ENCODE data around the gene BABAM2. TPM values are rescaled to one million over a fixed set of nuclear protein-coding genes. Genes with fewer than 3 reads are reported as not detected.

The BABAM2 gene
- total RNA-seq, 2 experiments from 2014 or later = 50.7 to 51.0 TPM

GRCh38 chr2:28083476-28083875, 192.9 kb downstream of the BABAM2 start:
- Mint-ChIP-seq H3K27ac (no peak overlapping the region), H3K4me1 (peaks cover 29% of the 10 kb centered on the region), H3K36me3 (peaks cover 4% of the 10 kb centered on the region), H3K9me3 (no peaks in the 10 kb centered on the region), H3K27me3 (no peaks in the 10 kb centered on the region), H3K4me3 (no peak overlapping the region)
- DNase-seq = no peak
- POLR2A ChIA-PET = no interaction called here
- ATAC-seq (ENCODE audit: low read depth) = no peak

GRCh38 chr2:28084564-28084963, 194.0 kb downstream of the BABAM2 start:
- Mint-ChIP-seq H3K9me3 (no peaks in the 10 kb centered on the region), H3K4me1 (peaks cover 29% of the 10 kb centered on the region), H3K27me3 (no peaks in the 10 kb centered on the region), H3K27ac (no peak overlapping the region), H3K4me3 (no peak overlapping the region), H3K36me3 (peaks cover 7% of the 10 kb centered on the region)
- no peak for DNase-seq
- POLR2A ChIA-PET = no interaction called here
- ATAC-seq (ENCODE audit: low read depth) = no peak

- Mint-ChIP-seq H3K4me3 (no peak overlapping the region), H3K4me1 (peaks cover 28% of the 10 kb centered on the region), H3K36me3 (peaks cover 7% of the 10 kb centered on the region), H3K27ac (no peak overlapping the region), H3K9me3 (no peaks in the 10 kb centered on the region), H3K27me3 (no peaks in the 10 kb centered on the region)
- DNase-seq = no peak
- POLR2A ChIA-PET = no interaction called here
- ATAC-seq (ENCODE audit: low read depth) = no peak
Observed at GRCh38 chr2:28085201-28085600, 194.7 kb downstream of the BABAM2 start.

- Mint-ChIP-seq H3K27ac (no peak overlapping the region), H3K4me3 (no peak overlapping the region), H3K36me3 (peaks cover 9% of the 10 kb centered on the region), H3K9me3 (no peaks in the 10 kb centered on the region), H3K27me3 (no peaks in the 10 kb centered on the region), H3K4me1 (peaks cover 18% of the 10 kb centered on the region)
- ATAC-seq (ENCODE audit: low read depth) (no peak), DNase-seq (no peak)
- POLR2A ChIA-PET = no interaction called here
Observed at GRCh38 chr2:28086611-28087010, 196.1 kb downstream of the BABAM2 start.

GRCh38 chr2:28088970-28089369, 198.4 kb downstream of the BABAM2 start:
- Mint-ChIP-seq H3K36me3 (peaks cover 5% of the 10 kb centered on the region), H3K4me1 (peaks cover 6% of the 10 kb centered on the region), H3K4me3 (no peak overlapping the region), H3K27me3 (no peaks in the 10 kb centered on the region), H3K27ac (no peak overlapping the region), H3K9me3 (no peaks in the 10 kb centered on the region)
- POLR2A ChIA-PET = no interaction called here
- ATAC-seq (ENCODE audit: low read depth) = no peak
- DNase-seq = no peak

DNA sequence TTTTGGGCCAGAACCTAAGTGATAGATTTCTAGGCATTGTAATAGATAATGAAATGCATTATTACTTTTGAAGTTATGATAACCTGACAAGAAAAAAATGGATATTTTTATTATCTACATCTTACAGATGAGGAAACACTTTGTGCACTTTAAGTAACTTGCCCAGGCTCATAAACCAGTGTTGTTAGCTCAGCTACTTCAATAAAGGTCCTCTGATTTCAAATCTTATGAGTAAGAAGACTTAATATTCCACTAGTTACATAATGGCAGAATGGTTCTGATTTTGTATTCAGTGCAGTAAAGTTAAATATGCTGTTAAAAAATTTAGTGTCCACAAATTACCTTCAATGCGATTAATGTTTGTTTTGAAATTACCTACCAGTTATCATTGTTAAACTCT, 199.0 kb downstream of the BABAM2 start:
- H3K9me3 Mint-ChIP-seq = no peaks in the 10 kb centered on the region
- POLR2A ChIA-PET = no interaction called here
- no peak overlapping the region for H3K4me3 Mint-ChIP-seq
- H3K27me3 Mint-ChIP-seq = no peaks in the 10 kb centered on the region
- DNase-seq (no peak), ATAC-seq (ENCODE audit: low read depth) (no peak)
- H3K36me3 Mint-ChIP-seq = peaks cover 5% of the 10 kb centered on the region
- peaks cover 6% of the 10 kb centered on the region for H3K4me1 Mint-ChIP-seq
- no peak overlapping the region for H3K27ac Mint-ChIP-seq

- POLR2A ChIA-PET = no interaction called here
- H3K36me3 Mint-ChIP-seq = peaks cover 7% of the 10 kb centered on the region
- no peak overlapping the region for H3K4me3 Mint-ChIP-seq
- no peak overlapping the region for H3K27ac Mint-ChIP-seq
- peaks cover 2% of the 10 kb centered on the region for H3K9me3 Mint-ChIP-seq
- peaks cover 13% of the 10 kb centered on the region for H3K4me1 Mint-ChIP-seq
- H3K27me3 Mint-ChIP-seq = no peaks in the 10 kb centered on the region
- DNase-seq (no peak), ATAC-seq (ENCODE audit: low read depth) (no peak)
Observed at GRCh38 chr2:28093308-28093707, 202.8 kb downstream of the BABAM2 start.

DNA sequence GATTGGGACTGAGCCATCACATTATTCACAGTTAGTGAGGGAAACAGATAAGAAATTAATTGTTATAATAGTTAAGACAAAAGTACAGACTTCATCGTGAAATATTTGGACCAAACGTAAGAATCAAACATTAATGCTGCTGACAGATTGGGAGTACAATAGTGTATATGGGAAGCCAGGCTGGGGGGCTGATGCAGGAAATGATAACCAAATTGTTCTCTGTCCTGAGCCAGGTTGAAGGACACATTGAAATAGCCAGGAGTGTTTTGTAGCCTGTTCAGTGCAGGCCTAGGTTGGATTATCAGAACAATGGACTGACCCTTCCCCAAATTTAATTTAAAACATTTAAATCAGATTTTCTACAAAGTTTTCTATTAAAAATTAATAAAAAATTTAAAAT, 203.2 kb downstream of the BABAM2 start:
- H3K4me1 Mint-ChIP-seq = peaks cover 13% of the 10 kb centered on the region
- DNase-seq (no peak), ATAC-seq (ENCODE audit: low read depth) (no peak)
- H3K36me3 Mint-ChIP-seq = peaks cover 7% of the 10 kb centered on the region
- no peak overlapping the region for H3K4me3 Mint-ChIP-seq
- H3K27ac Mint-ChIP-seq = no peak overlapping the region
- POLR2A ChIA-PET = no interaction called here
- peaks cover 2% of the 10 kb centered on the region for H3K9me3 Mint-ChIP-seq
- H3K27me3 Mint-ChIP-seq = no peaks in the 10 kb centered on the region

DNA sequence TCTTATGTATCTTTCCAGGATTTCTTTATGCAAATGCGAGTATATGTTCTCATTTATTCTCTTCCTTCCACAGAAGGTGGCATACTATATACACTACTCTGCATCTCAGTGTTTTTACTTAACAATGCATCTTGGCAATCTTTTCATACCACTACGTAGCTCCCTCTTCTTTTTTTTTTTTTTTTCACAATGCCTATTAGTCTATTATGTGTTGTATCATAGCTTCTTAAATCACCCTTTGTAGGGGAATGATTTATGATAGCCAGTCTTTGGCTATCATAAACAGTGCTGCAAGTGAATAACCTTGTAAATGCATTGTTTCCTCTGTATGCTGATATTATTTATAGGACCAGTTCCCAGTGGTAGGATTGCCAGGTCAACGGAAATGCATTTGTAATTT, 204.2 kb downstream of the BABAM2 start:
- DNase-seq = no peak
- Mint-ChIP-seq H3K4me1 (peaks cover 13% of the 10 kb centered on the region), H3K4me3 (no peak overlapping the region), H3K36me3 (peaks cover 4% of the 10 kb centered on the region), H3K9me3 (peaks cover 2% of the 10 kb centered on the region), H3K27me3 (no peaks in the 10 kb centered on the region), H3K27ac (no peak overlapping the region)
- ATAC-seq (ENCODE audit: low read depth) = no peak
- POLR2A ChIA-PET = no interaction called here

GRCh38 chr2:28095622-28096021, 205.1 kb downstream of the BABAM2 start:
- H3K36me3 Mint-ChIP-seq = peaks cover 6% of the 10 kb centered on the region
- POLR2A ChIA-PET = interaction anchor here (0.6 kb wide), 1 partner anchor 64 kb away, joined by 5 read pairs; no protein-coding TSS in a partner anchor
- no peak overlapping the region for H3K27ac Mint-ChIP-seq
- no peak overlapping the region for H3K4me3 Mint-ChIP-seq
- H3K27me3 Mint-ChIP-seq = no peaks in the 10 kb centered on the region
- peaks cover 5% of the 10 kb centered on the region for H3K9me3 Mint-ChIP-seq
- peaks cover 16% of the 10 kb centered on the region for H3K4me1 Mint-ChIP-seq
- ATAC-seq (ENCODE audit: low read depth) = no peak
- DNase-seq = no peak

- peaks cover 11% of the 10 kb centered on the region for H3K36me3 Mint-ChIP-seq
- no peaks in the 10 kb centered on the region for H3K27me3 Mint-ChIP-seq
- H3K4me3 Mint-ChIP-seq = no peak overlapping the region
- DNase-seq (no peak), ATAC-seq (ENCODE audit: low read depth) (no peak)
- peaks cover 21% of the 10 kb centered on the region for H3K4me1 Mint-ChIP-seq
- H3K27ac Mint-ChIP-seq = no peak overlapping the region
- H3K9me3 Mint-ChIP-seq = peaks cover 6% of the 10 kb centered on the region
- POLR2A ChIA-PET = interaction anchor here (0.6 kb wide), 1 partner anchor 64 kb away, joined by 5 read pairs; no protein-coding TSS in a partner anchor
Observed at GRCh38 chr2:28096421-28096820, 205.9 kb downstream of the BABAM2 start.

GRCh38 chr2:28098501-28099225, 208.1 kb downstream of the BABAM2 start:
- POLR2A ChIA-PET = interaction anchor here (0.5 kb wide), 1 partner anchor 213 kb away, joined by 3 read pairs; no protein-coding TSS in a partner anchor
- ATAC-seq (ENCODE audit: low read depth) (no peak), DNase-seq (no peak)
- Mint-ChIP-seq H3K27ac (no peak overlapping the region), H3K4me1 (peaks cover 30% of the 10 kb centered on the region), H3K27me3 (no peaks in the 10 kb centered on the region), H3K9me3 (peaks cover 6% of the 10 kb centered on the region), H3K4me3 (no peak overlapping the region), H3K36me3 (peaks cover 12% of the 10 kb centered on the region)

DNA sequence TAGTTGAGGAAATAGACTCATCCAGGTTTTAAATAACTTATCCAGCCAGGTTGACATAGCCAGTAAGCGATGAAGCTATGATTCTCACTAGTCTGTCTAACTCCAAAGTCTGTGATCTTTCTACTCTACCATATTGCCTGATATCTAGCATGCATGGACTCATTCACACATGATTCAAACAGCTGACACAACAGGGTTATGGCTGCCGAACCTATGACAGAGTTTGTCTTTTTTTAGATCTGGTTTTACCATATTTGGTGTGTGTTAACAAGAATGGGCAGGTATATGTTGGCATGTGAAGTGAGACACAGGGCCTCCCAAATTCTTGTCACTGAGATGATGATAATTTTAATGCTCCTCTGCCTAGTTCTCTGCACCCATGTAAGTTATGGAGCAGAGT, 210.6 kb downstream of the BABAM2 start:
- POLR2A ChIA-PET = no interaction called here
- Mint-ChIP-seq H3K4me3 (no peak overlapping the region), H3K27me3 (no peaks in the 10 kb centered on the region), H3K9me3 (peaks cover 6% of the 10 kb centered on the region), H3K36me3 (peaks cover 15% of the 10 kb centered on the region), H3K4me1 (peaks cover 29% of the 10 kb centered on the region), H3K27ac (peak overlapping the region; percentile 35)
- DNase-seq = no peak
- no peak for ATAC-seq (ENCODE audit: low read depth)

DNA sequence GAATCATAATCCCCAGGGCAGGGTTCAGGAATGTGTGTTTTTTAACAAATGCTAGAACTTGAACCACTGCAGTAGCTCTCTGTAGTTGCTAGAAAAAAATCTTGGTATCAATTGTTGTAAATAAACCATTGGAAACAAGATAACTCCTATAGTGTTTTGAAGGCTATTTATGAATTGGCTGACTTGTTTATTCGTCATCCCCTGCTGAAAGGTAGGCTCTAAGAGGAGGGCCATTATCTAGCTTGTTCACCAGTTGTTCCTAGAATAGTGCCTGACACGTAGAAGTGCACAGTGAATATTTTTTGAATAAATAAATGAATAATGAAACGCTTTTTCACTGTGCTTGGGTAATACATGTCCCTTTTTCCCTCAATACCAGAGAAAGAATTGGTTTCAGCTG, 211.4 kb downstream of the BABAM2 start:
- no peaks in the 10 kb centered on the region for H3K27me3 Mint-ChIP-seq
- H3K27ac Mint-ChIP-seq = peak overlapping the region; percentile 61
- peaks cover 4% of the 10 kb centered on the region for H3K9me3 Mint-ChIP-seq
- POLR2A ChIA-PET = no interaction called here
- peaks cover 22% of the 10 kb centered on the region for H3K4me1 Mint-ChIP-seq
- H3K4me3 Mint-ChIP-seq = no peak overlapping the region
- no peak for DNase-seq
- H3K36me3 Mint-ChIP-seq = peaks cover 18% of the 10 kb centered on the region
- ATAC-seq (ENCODE audit: low read depth) = no peak
